WTC11 (cell line): ENCODE measurements around the gene TUBB2B. TPM values are rescaled to one million over a fixed set of nuclear protein-coding genes. Genes with fewer than 3 reads are reported as not detected.
A peak's percentile ranks its signal among the peaks of the same experiment; 100 is the strongest.

Experiments
- ATAC-seq: fragments of 200-7000 bp; cut with Tn5 transposase; 2 replicates; pipeline ENCODE4 v1.10.0; 2021; ENCODE audit warnings: mild to moderate bottlenecking, moderate library complexity
- CTCF ChIA-PET: fragments of 300-600 bp; sonication (Branson Sonifier 250); formaldehyde crosslinking; loops from one replicate; lab custom pipeline; 2021; ENCODE audit warnings: antibody characterized with exemption; lab: Charles Lee
- POLR2A ChIA-PET: fragments of 350-600 bp; sonication (Branson Sonifier 250); formaldehyde crosslinking; loops from one replicate; lab custom pipeline; 2021; ENCODE audit warnings: antibody characterized with exemption; lab: Charles Lee
- DNase-seq: peaks from one replicate; pipeline ENCODE4 v3.0.0; 2021; ENCODE audit warnings: low spot score
- H3K27ac Mint-ChIP-seq: 2 replicates; pipeline ENCODE4 v1.8.0; 2021; ENCODE audit warnings: mixed read lengths
- H3K27me3 Mint-ChIP-seq: 2 replicates; pipeline ENCODE4 v1.8.0; 2021; ENCODE audit warnings: low read depth, mild to moderate bottlenecking, moderate library complexity, mixed read lengths
- H3K36me3 Mint-ChIP-seq: 2 replicates; pipeline ENCODE4 v1.8.0; 2021; ENCODE audit warnings: mixed read lengths
- H3K4me1 Mint-ChIP-seq: 2 replicates; pipeline ENCODE4 v1.8.0; 2022; ENCODE audit warnings: mixed read lengths
- H3K4me3 Mint-ChIP-seq: 2 replicates; pipeline ENCODE4 v1.8.0; 2021; ENCODE audit warnings: mild to moderate bottlenecking, moderate library complexity, mixed read lengths
- H3K9me3 Mint-ChIP-seq: 2 replicates; pipeline ENCODE4 v1.8.0; 2021; ENCODE audit warnings: mixed read lengths
- CDX4 ChIP-seq: fragments of 250-450 bp; sonication (Bioruptor Pico); IDR thresholded peaks from 2 replicates; pipeline ENCODE4 v1.9.0; 2021; ENCODE audit warnings: moderate library complexity, mild to moderate bottlenecking, inconsistent platforms, borderline replicate concordance
- E2F5 ChIP-seq: sonication (generic); formaldehyde crosslinking; IDR thresholded peaks from 2 replicates; pipeline ENCODE4 v1.8.1; 2022; ENCODE audit warnings: mild to moderate bottlenecking, moderate library complexity, missing genetic modification reagents
- FOXP1 ChIP-seq: sonication (generic); formaldehyde crosslinking; IDR thresholded peaks from 2 replicates; pipeline ENCODE4 v1.8.0; 2022; ENCODE audit warnings: missing genetic modification reagents, mild to moderate bottlenecking, moderate library complexity, borderline replicate concordance
- KAT7 ChIP-seq: sonication (generic); formaldehyde crosslinking; IDR thresholded peaks from 2 replicates; pipeline ENCODE4 v1.8.1; 2023; ENCODE audit warnings: missing genetic modification reagents, mild to moderate bottlenecking, borderline replicate concordance
- MAX ChIP-seq: sonication (generic); formaldehyde crosslinking; IDR thresholded peaks from 2 replicates; pipeline ENCODE4 v1.8.0; 2022; ENCODE audit warnings: mild to moderate bottlenecking, missing genetic modification reagents
- MYBL2 ChIP-seq: sonication (generic); formaldehyde crosslinking; IDR thresholded peaks from 2 replicates; pipeline ENCODE4 v1.8.1; 2023; ENCODE audit warnings: mild to moderate bottlenecking, moderate library complexity, missing genetic modification reagents
- NFATC4 ChIP-seq: fragments of 250-450 bp; sonication (Bioruptor Pico); IDR thresholded peaks from 2 replicates; pipeline ENCODE4 v1.9.0; 2021; ENCODE audit warnings: mild to moderate bottlenecking
- NFE2L1 ChIP-seq: sonication (generic); formaldehyde crosslinking; IDR thresholded peaks from 2 replicates; pipeline ENCODE4 v1.8.1; 2023; ENCODE audit warnings: missing genetic modification reagents
- NR1H2 ChIP-seq: sonication (generic); formaldehyde crosslinking; IDR thresholded peaks from 2 replicates; pipeline ENCODE4 v1.9.0; 2021; ENCODE audit warnings: mild to moderate bottlenecking, moderate library complexity, missing genetic modification reagents
- PRDM15 ChIP-seq: sonication (generic); formaldehyde crosslinking; IDR thresholded peaks from 2 replicates; pipeline ENCODE4 v1.8.0; 2022; ENCODE audit warnings: missing genetic modification reagents
- SMAD3 ChIP-seq: sonication (generic); formaldehyde crosslinking; IDR thresholded peaks from 2 replicates; pipeline ENCODE4 v1.8.0; 2022; ENCODE audit warnings: missing genetic modification reagents, mild to moderate bottlenecking, borderline replicate concordance
- SOX15 ChIP-seq: fragments of 250-450 bp; sonication (Bioruptor Pico); IDR thresholded peaks from 2 replicates; pipeline ENCODE4 v1.9.0; 2021; ENCODE audit warnings: mild to moderate bottlenecking
- USF1 ChIP-seq: sonication (generic); formaldehyde crosslinking; IDR thresholded peaks from 2 replicates; pipeline ENCODE4 v1.8.0; 2022; ENCODE audit warnings: mild to moderate bottlenecking, missing genetic modification reagents
- ZBTB21 ChIP-seq: sonication (generic); formaldehyde crosslinking; IDR thresholded peaks from 2 replicates; pipeline ENCODE4 v1.8.1; 2023; ENCODE audit warnings: mild to moderate bottlenecking, missing genetic modification reagents, borderline replicate concordance
- ZNF121 ChIP-seq: sonication (generic); formaldehyde crosslinking; IDR thresholded peaks from 2 replicates; pipeline ENCODE4 v1.8.0; 2023; ENCODE audit warnings: missing genetic modification reagents
- ZNF138 ChIP-seq: sonication (generic); formaldehyde crosslinking; conservative IDR thresholded peaks from 2 replicates; pipeline ENCODE4 v1.8.1; 2022; ENCODE audit warnings: mild to moderate bottlenecking, moderate library complexity, missing genetic modification reagents
- ZNF232 ChIP-seq: sonication (generic); formaldehyde crosslinking; IDR thresholded peaks from 2 replicates; pipeline ENCODE4 v1.8.0; 2022; ENCODE audit warnings: mild to moderate bottlenecking, missing genetic modification reagents
- ZNF396 ChIP-seq: fragments of 250-450 bp; sonication (Bioruptor Pico); IDR thresholded peaks from 2 replicates; pipeline ENCODE4 v1.8.0; 2021; ENCODE audit warnings: mild to moderate bottlenecking, moderate library complexity, borderline replicate concordance
- ZNF416 ChIP-seq: fragments of 250-450 bp; sonication (Bioruptor Pico); IDR thresholded peaks from 2 replicates; pipeline ENCODE4 v1.9.0; 2021; ENCODE audit warnings: mild to moderate bottlenecking, inconsistent platforms
- ZNF512 ChIP-seq: sonication (generic); formaldehyde crosslinking; IDR thresholded peaks from 2 replicates; pipeline ENCODE4 v1.8.1; 2022; ENCODE audit warnings: missing genetic modification reagents, borderline replicate concordance
- total RNA-seq: library from RNA; stranded (reverse); gene quantifications from 3 replicates; pipeline ENCODE4 v1.2.3, GENCODE V29; 2021

TUBB2B gene
- total RNA-seq, 1 experiment from 2014 or later: 591 TPM

GRCh38 chr6:3236005-3236404 lies 8.6 kb upstream of the TUBB2B start:
- H3K9me3 Mint-ChIP-seq: no peaks in the 10 kb centered on the region
- DNase-seq (no peak), ATAC-seq (no peak)
- CTCF ChIA-PET: interaction anchor here (5.5 kb wide), 1 partner anchor 15 kb away, joined by 66 read pairs; no protein-coding TSS in a partner anchor
- no peaks in the 10 kb centered on the region for H3K36me3 Mint-ChIP-seq
- POLR2A ChIA-PET: no interaction called here
- TF ChIP-seq SMAD3 (CRISPR knock-in tag): no peak
- no peak for TF ChIP-seq ZNF512 (CRISPR knock-in tag)
- H3K27me3 Mint-ChIP-seq: no peaks in the 10 kb centered on the region; the same call in 1 of the 2 replicates
- H3K4me1 Mint-ChIP-seq: peaks cover 31% of the 10 kb centered on the region
- peak overlapping the region; percentile 1; the same call in 1 of the 2 replicates for H3K27ac Mint-ChIP-seq
- H3K4me3 Mint-ChIP-seq: no peak overlapping the region

GRCh38 chr6:3235486-3235885 lies 8.0 kb upstream of the TUBB2B start:
- Mint-ChIP-seq H3K4me1 (peaks cover 36% of the 10 kb centered on the region), H3K9me3 (no peaks in the 10 kb centered on the region), H3K27ac (0 out of 2 replicates have a peak overlapping the region, but pooled peaks have one; percentile 5), H3K27me3 (peaks cover 3% of the 10 kb centered on the region), H3K36me3 (no peaks in the 10 kb centered on the region), H3K4me3 (no peak overlapping the region)
- no peak for TF ChIP-seq ZNF138
- TF ChIP-seq ZNF416: no peak
- TF ChIP-seq MAX (CRISPR knock-in tag): no peak
- TF ChIP-seq KAT7 (CRISPR knock-in tag): no peak
- TF ChIP-seq NFE2L1 (CRISPR knock-in tag): no peak
- TF ChIP-seq FOXP1 (CRISPR knock-in tag): no peak
- no peak for TF ChIP-seq ZNF396 (CRISPR knock-in tag)
- no peak for TF ChIP-seq CDX4 (CRISPR knock-in tag)
- TF ChIP-seq NR1H2 (CRISPR knock-in tag): no peak
- TF ChIP-seq NFATC4 (CRISPR knock-in tag): no peak
- no peak for TF ChIP-seq ZBTB21 (CRISPR knock-in tag)
- no peak for TF ChIP-seq E2F5
- TF ChIP-seq MYBL2 (CRISPR knock-in tag): no peak
- ChIA-PET CTCF (interaction anchor here (5.5 kb wide), 1 partner anchor 15 kb away, joined by 66 read pairs; no protein-coding TSS in a partner anchor), POLR2A (no interaction called here)
- ATAC-seq: no peak
- no peak for DNase-seq

- DNase-seq (no peak), ATAC-seq (no peak)
- H3K27me3 Mint-ChIP-seq: peaks cover 19% of the 10 kb centered on the region
- H3K36me3 Mint-ChIP-seq: no peaks in the 10 kb centered on the region
- no peaks in the 10 kb centered on the region for H3K9me3 Mint-ChIP-seq
- peaks cover 47% of the 10 kb centered on the region for H3K4me1 Mint-ChIP-seq
- ChIA-PET CTCF (interaction anchor here (1.1 kb wide), 1 partner anchor 18 kb away, joined by 8 read pairs; no protein-coding TSS in a partner anchor), POLR2A (no interaction called here)
- no peak overlapping the region for H3K27ac Mint-ChIP-seq
- no peak for TF ChIP-seq PRDM15 (CRISPR knock-in tag)
- no peak for TF ChIP-seq SOX15 (CRISPR knock-in tag)
- TF ChIP-seq ZNF232: no peak
- TF ChIP-seq NFE2L1 (CRISPR knock-in tag): no peak
- no peak for TF ChIP-seq USF1 (CRISPR knock-in tag)
- no peak for TF ChIP-seq FOXP1 (CRISPR knock-in tag)
- TF ChIP-seq ZNF121 (CRISPR knock-in tag): no peak
- H3K4me3 Mint-ChIP-seq: no peak overlapping the region
These were observed 6.5 kb upstream of the TUBB2B start for GRCh38 chr6:3233904-3234303.
